Activated CD8-positive, alpha-beta memory T cell treated with anti-CD3 and anti-CD28 coated beads for 48 hours (primary cell): Measurements from ENCODE around the gene NOS1.
A peak's percentile ranks its signal among the peaks of the same experiment; 100 is the strongest.
"Not testable (repeated sequence)": the region's sequence is repeated elsewhere in the genome, so short reads cannot be mapped to it uniquely, and the experiment has no call there.

ENCODE experiments used
- DNase-seq, 3 experiments: peaks; one replicate each; pipeline ENCODE4 v3.0.0-alpha.2; 2020; ENCODE audit warnings: low read depth in 2 of 3, low spot score in 2 of 3

NOS1 gene

GRCh38 chr12:117361347-117361751 lies at the start of gene NOS1:
TSS of gene NOS1 (minus strand) at chr12:117361626. CDS start at chr12:117331069, 30,557 bp downstream.
- no peak for DNase-seq

- DNase-seq, result no peak
These were observed 47.9 kb upstream of the NOS1 start for GRCh38 chr12:117409286-117409685.

DNA sequence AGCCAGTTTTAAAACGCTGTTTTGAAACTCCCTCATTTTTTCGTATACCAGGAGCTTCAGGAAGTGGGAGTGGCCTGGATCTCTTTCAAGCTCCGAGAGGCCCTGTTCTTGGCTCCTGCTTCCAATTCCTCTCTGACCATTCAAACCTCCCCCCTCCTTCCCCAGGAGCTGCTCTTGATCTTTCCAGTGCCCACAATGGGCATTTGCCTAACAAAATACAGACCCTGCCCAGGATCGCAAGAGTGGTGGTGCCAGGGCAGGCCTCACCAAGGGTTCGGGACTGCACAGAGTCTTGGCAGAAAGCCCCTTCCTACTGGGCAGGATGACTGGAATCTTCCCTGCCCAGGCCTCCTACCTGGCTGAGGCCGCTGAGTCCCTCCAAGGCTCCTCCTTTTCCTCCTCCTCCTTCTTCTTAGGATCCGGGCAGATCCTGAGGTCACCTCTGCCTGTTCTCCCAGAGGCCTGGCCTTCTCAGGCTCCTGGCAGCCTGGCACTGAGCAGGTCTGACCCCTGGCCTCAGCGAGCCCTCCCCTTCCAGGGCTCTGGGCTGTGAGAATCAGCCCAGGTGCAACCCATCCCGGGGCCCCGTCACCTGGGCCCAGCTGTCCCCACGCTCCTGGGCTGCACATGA lies 46.9 kb upstream of the NOS1 start:
- no peak for DNase-seq

DNA sequence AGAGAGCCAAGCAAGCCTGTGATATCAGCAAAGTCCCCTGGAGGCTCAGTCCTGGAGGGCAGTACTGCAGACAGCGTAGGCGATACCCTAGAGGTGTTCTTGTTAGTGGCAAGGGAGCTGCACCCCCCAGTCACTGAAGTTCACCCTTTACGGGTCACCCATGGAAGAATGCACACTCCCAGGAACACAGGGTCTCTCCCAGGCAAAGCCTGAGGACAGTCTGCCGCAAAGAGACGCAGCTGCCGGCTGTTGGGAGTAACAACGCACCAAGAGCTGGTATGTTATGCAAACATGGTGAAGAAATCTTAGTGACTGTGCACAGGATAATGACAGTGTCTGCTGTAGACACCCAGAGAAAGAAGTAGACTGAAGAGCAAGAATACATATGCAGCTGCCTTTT lies 43.5 kb upstream of the NOS1 start:
- DNase-seq, result no peak

GRCh38 chr12:117404203-117404853 lies 42.9 kb upstream of the NOS1 start:
- no peak for DNase-seq

DNA sequence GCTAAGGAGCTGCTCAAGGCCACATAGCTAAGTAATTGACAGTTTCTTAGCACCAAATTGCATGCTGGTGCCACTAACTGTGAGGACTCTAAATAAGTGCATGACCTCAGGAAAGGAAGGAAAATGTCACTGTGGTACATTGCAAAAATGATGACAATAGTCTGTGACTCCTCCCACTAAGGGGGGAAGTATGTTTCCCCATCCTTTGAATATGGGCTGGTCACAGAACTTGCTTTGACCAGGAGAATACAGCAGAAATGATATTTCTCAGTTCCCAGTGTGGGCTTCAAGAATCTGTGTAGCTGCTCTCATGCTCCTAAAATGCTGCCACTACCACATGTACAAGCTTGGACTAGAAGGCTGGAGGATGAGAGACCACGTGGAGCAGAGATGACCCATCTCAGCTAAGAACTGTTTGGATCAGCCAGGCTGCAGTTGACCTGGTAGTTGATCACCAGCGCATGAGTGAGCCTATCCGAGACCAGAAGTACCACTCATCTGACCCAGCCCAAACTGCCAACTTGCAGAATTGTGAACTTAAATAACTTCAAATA lies 42.2 kb upstream of the NOS1 start:
- no peak for DNase-seq

DNA sequence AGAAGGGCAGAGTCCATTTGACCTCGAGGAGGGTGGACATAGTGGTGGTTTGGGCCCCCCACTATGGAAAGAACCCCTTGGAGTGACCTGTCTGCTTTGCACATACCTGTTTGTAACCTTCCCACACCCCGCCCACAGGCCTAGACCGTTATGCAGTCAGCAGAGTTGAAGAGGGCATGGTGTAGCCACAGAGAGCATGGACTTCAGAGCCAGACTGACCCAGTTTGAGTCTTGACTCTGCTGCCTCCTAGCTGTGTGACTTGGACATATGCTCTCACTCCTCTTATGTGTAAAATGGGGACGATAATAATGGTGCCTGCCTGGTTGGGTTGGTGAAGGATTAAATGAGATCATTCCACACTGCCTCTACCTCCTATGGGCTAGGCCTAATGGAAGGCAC lies 40.9 kb upstream of the NOS1 start:
- DNase-seq, result no peak

GRCh38 chr12:117400912-117401311 lies 39.5 kb upstream of the NOS1 start:
- no peak for DNase-seq

DNA sequence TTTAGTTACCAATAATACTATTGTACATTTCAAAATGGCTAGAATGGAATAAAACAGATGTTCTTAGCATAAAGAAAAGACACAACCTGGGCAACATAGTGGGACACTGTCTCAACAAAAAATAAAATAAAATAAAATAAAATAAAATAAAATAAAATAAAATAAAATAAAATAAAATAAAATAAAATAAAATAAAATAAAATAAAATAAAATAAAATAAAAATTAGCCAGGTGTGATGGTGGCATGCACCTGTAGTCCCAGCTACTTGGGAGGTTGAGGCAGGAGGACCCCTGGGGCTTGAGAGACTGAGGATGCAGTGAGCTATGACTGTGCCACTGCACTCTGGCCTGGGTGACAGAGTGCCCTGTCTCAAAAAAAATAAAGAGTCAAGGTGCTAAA lies 37.1 kb upstream of the NOS1 start:
- DNase-seq, result not testable (repeated sequence)

DNA sequence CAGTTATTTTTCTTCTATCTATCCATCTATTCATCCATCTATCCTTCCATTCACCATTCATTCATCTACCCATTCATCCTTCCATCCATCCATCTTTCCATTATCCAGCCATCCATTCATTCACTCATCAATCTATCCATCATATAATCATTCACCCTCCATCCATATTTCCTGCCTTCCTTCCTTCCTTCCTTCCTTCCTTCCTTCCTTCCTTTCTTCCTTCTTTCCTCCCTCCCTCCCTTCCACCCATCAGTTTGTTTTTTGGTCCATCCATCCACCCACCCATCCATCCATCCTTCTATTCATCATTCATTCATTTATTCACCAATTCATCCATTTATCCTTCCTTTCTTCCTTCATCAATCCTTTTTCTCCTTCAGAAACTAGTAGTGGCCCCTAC lies 34.3 kb upstream of the NOS1 start:
- DNase-seq, result no peak

DNA sequence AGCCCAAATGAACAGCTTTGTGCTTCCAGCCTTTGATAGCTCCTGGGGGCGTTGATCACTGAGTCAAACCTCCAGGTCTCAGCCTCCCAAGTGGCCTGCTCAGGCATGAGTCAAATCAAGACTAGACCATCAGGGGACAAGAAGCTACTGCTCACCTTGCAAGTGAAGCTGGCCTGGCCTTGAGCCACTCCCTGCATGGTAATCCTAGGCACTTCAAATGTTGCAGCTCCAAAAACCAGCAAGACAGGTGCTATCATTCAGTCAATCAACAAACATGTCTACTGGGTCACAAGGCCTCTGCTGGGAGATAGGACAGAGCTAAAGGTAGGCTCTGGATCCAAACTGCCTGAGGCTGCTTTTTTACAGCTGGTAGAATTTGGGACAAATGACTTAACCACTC lies 33.1 kb upstream of the NOS1 start:
- DNase-seq, result no peak

DNA sequence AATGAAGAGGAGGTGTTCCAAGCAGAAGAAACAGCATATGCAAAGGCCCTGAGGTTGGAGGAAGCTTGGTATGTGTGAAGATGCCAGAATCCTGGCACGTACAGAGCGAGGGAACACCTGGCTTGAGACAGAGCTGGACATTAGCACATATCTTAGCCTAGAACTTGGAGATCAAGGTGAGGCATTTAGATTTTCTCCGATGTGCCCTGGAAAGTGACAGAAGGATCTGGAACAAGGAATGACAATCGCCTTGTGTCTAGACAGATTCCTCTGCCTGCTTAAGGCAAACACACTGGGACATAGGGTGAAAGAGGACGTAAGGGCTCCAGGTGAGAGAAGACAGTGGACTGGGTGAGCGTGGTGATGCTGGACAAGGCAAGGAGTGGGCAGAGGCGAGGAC lies 32.2 kb upstream of the NOS1 start:
- no peak for DNase-seq

DNA sequence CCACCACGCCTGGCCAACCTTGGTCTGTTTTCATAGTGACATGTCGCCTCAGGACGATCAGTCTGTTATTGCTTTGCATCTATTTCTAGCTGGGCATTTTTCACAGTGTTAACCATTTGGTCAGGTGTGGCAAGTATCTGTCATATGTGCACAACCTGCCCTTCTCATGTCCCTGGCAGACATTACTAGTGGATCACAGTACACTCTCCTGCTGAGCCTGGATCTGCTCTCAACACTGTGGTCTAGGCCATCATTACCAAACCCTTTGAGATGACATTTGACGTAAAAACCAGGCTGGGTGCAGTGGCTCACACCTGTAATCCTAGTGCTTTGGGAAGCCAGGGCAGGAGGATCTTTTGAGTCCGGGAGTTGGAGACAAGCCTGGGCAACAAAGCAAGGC lies 29.4 kb upstream of the NOS1 start:
- DNase-seq, result no peak

DNA sequence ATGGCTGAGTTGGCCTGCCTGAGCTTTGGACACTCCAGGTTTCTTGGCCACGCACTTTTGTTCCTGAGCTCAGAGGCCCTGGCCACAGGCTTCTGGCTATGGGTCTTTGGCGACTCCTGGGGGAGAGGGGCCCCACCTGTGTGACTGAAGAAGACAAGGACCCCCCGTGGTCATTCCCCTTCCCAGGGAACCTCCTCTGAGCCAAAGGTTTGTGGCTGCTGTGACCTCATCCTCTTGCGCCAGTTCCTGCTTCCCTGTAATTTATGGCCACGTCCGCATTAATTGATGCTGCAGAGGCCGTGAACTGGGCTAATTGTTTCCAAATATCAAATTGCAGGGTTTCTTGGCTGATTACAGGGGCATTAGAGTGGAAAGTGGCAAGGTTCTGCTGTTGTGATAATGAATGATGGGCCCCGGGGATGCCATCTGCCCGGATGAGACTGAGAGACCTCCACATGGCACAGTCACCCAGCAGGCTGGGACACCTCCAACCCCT lies 27.6 kb upstream of the NOS1 start:
- no peak for DNase-seq

DNA sequence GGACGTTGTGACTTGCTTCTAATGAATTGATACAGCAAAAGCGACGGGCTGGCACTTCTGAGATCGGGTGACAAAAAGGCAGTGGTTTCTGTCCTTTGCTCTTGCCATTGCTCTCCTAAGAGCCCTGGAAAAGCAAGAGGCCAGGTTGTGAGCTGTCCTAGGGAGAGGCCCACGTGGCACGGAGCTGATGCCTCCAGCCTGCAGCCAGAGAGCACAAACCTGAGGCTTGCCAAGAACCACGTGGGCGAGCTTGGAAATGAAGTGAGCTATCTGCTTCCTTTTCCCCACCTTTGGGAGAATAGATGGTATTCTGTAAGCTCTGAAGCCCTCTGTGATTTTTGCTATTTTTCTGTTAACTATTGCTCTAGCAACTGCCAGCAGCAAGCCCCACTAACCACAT lies 26.4 kb upstream of the NOS1 start:
- DNase-seq, result no peak

- no peak for DNase-seq
These were observed 23.3 kb upstream of the NOS1 start for GRCh38 chr12:117384735-117385134.

- DNase-seq, result no peak
These were observed 18.7 kb upstream of the NOS1 start for GRCh38 chr12:117380083-117380482.

GRCh38 chr12:117377758-117378157 lies 16.3 kb upstream of the NOS1 start:
- no peak for DNase-seq

DNA sequence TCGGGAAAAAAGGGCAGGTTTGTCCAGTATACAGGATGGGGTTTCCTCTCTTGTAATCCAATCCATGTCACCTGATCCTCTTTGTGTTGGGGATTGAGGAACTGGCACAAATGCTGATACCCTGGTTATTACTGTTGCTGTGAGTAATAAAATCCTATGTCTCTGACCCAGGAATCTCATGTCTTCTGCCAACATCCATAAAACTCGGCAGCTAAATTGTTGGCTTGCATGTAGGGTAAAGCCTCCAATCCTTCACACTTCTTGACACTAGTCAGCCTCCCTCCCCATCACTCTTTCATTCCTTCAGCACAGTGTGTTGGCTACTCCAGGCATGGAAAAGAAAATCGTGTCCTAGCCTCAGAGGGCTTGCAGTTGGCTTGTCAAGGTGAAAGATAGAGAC lies 9.2 kb upstream of the NOS1 start:
- DNase-seq, result no peak

DNA sequence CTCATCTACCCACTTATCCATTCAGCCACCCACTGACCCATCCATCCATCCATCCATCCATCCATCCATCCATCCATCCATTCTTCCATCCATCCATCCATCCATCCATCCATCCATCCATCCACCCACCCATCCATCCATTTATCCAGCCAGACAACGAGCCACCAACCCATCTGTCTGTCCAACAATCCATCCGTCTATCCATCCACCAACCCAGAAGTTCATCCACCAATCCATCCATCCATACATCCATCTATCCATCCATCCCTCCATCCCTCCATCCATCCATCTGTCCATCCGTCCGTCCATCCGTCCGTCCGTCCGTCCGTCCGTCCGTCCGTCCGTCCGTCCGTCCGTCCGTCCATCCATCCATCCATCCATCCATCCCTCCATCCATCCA lies 8.6 kb upstream of the NOS1 start:
- DNase-seq, result not testable (repeated sequence)

DNA sequence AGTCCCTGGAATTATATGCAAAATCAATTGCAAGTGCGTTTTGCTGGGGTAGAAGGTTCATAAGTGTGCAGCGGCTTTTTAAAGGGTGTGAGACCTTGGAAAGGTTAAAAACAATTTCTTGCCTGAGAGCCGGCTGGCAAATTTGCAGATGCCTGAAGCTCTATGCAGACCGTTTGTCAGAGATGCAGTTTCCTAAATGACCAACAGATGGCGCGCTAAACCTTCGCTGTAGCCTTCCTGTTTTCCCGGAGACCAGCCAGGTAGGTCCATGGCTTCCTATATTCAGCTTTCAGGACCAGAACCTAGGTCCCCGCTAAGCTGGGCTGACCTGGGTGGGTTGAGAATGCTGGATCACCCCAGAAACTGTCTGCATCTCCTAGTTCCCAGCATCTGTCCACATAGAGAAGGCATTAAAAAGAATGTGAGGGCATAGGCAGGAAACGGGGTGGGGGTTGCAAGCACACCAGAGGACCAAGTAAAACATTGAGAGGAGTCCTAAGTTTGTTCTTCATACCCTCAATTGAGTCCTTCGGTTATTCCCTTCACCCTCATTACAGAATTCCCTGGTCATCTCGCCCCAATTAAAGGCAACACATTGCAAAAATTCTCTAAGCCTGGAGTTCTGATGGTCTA lies 5.7 kb upstream of the NOS1 start:
- DNase-seq, result peak; percentile 7 to 52 (median 12)

DNA sequence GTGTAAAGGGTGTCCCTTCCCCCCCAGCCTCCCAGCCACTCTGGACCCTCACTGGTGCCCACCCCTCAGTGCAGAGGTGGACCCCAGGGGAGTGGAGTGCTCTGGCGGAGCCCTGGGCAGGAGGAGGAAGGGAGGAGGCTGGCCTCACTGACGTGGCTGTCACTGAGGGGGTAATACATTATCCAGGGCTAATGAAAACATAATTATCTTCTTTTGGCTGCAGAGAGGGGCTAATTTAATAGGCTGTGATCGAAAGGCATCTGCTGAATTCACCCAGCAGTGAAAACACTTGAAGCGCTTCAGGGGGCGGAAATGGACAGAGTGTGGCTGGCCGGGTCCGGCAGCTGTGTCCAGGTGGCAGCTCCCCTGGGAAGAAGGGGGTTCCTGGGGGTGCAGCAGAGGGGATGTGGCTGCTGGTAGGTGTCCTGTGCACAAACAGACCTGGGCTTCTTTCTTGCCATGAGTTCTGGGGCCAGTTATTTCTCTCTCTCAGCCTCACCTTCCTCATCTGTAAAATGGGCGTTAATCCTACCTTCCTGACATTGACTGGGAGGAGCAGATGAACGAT lies 3.7 kb upstream of the NOS1 start:
- DNase-seq, result no peak
